Skin of body (tissue), 2 donors: ENCODE data around the gene KLHL22. TPM values are rescaled to one million over a fixed set of nuclear protein-coding genes. Genes with fewer than 3 reads are reported as not detected.
"Not testable (repeated sequence)": the region's sequence is repeated elsewhere in the genome, so short reads cannot be mapped to it uniquely, and the experiment has no call there.

Experiments used
- DNase-seq: peaks from one replicate; lab custom pipeline; 2025; lab: John Stamatoyannopoulos, UW
- total RNA-seq: library from RNA; depleted of rRNA; stranded (reverse); fragments of >200 nt; gene quantifications from one replicate; pipeline ENCODE4 v1.2.3, GENCODE V29; 2014

Gene KLHL22, protein sequence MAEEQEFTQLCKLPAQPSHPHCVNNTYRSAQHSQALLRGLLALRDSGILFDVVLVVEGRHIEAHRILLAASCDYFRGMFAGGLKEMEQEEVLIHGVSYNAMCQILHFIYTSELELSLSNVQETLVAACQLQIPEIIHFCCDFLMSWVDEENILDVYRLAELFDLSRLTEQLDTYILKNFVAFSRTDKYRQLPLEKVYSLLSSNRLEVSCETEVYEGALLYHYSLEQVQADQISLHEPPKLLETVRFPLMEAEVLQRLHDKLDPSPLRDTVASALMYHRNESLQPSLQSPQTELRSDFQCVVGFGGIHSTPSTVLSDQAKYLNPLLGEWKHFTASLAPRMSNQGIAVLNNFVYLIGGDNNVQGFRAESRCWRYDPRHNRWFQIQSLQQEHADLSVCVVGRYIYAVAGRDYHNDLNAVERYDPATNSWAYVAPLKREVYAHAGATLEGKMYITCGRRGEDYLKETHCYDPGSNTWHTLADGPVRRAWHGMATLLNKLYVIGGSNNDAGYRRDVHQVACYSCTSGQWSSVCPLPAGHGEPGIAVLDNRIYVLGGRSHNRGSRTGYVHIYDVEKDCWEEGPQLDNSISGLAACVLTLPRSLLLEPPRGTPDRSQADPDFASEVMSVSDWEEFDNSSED
- total RNA-seq: 31.0 TPM

DNA sequence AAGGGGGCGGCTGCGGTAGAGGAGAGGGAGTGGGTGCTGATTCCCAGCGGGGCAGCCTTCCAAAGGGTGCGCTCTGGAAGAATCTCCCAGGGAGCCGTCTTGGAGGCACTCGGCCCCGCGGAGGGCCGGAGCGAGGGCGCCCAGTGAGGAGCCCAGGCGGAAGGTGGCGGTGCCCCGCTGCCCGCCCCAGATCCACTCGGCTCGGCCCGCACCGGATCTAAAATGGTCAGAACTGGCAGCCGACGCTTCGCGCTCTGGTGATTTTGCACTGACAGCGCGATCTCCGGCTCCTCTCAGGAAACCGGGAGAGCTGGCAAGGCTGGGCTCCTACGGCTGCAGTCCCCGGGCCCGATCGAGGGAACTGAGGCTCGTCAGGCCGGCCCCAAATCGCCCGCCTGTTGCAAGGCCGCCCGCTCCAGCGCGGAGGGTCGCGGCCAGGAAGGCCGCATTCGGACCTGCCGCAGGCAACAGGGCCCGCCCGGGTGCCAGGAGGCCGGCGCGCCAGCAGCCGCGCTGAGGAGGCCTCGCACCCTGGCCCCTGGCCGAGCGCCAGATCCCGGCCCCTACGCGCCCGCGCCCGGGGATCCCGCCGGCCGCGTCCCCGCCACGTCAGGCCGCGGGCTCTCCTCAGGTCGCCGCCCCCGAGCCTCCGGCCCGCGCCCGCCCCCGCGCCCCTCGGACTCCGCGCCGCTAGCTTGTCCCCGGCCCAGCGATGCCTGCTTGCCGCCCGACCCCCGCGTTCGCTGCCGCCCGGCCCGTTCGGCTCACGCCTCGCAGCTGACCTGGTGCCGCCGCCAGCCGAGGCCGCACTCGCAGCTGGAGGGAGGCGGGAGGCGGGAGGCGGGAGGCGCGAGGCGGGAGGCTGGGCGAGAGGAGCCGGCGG is at the start of gene KLHL22:
KLHL22 (minus strand) TSS at position 818 of the 883 bp plus-strand sequence. CDS start 6,584 bp downstream, outside the sequence.
- DNase-seq: no peak

DNA sequence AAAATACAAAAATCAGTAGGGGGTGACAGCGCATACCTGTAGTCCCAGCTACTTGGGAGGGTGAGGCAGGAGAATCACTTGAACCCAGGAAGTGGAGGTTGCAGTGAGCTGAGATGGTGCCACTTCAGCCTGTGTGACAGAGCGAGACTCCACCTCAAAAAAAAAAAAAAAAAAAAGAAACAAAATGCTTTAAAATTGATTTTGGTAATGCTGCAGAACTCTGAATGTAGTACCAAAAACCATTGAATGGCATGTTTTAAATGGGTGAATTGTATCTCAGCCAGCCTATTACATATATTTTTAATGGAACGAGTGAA is 49.7 kb upstream of the KLHL22 start:
- DNase-seq: not testable (repeated sequence)

GRCh38 chr22:20542736-20543135 is 47.1 kb upstream of the KLHL22 start:
- DNase-seq: no peak

GRCh38 chr22:20542055-20542454 is 46.5 kb upstream of the KLHL22 start:
- no peak for DNase-seq

GRCh38 chr22:20538875-20539274 is 43.3 kb upstream of the KLHL22 start:
- DNase-seq: not testable (repeated sequence)

DNA sequence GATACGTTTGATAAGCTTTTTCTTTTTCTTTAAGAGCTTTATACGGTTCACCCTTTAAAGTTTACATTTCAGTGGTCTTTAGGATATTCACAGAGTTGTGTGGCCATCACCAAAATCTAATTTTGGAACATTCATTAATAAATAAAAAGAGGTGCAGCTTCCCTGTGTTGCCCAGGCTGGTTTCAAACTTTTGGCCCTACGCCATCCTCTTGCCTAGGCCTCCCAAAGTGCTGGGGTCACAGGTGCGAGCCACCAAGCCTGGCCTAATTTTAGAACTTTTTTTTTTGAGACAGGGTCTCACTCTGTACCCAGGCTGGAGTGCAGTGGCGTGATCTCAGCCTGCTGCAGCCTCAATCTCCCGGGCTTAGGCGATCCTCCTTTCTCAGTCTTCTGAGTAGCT is 42.4 kb upstream of the KLHL22 start:
- DNase-seq: no peak

DNA sequence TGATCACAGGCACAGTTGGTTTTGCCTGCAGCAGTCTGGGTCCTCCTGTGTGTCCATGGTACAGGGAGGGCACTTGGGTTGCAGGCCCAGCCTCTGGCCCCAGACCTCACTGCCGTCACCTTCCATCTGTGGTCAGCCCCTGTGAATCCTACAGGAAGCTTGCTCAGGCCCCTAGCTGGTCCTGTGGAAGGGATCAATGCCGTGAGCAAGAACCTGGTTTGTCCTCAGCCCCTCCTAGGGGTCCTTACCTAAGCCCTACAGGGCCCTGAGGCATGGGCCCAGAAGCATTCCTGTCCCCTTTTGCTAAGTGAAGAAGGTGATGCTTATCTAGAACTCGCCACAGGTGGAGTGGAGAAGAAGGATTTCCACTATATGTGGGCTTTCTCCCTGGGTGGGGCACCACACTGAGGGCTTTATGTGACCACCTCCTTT is 41.7 kb upstream of the KLHL22 start:
- DNase-seq: no peak

DNA sequence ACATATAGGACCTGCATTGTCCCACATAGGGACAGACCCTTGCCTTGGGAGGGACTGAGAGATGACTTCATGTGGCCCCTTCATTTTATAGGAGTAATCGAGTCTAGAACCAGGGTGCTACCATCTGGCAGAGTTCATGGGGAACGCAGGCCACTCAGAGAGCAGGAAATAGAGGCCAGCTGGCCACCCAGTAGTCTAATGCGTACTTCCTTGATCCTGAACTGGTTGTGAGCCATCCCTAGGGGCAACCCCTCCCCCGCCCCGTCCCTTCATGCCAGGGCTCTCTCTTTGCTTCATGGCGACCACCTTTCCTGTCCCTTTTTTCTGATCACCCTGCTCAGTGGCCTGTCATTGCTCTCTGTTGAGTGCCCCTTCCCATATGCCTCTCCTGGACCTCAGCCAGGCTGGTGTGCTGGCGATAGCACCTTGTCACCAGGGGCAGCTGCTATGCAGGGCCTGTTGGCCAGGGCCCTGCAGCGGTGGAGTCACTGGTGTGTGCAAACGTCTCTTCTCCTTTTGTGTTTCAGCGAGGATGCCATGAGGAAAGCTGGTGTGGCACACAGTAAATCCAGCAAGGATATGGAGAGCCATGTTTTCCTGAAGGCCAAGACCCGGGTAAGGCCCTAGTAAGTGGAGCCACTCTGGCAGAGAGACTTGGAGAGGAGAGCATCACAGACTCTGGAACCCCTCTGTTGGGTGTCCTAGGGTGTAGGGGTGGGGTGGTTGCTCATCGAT is 41.2 kb upstream of the KLHL22 start:
- DNase-seq: no peak

DNA sequence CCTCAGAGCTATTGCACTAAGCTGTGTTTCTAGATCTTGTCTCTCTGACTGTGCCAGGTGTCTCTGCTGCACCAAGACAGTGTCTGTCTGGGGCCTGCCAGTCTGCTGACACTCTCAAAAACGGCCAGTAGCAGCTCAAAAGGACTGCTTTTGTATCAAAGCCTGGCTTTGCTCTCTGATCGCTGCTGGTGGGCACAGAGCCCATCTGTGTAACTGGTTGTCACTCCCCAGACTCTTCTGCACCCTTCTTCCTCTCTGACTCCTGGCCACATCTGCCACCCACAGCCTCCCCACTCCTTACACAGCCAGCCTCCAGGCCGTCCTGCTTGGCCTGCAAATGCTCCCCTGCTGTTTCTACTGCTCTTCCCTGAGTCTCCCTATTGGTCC is 38.3 kb upstream of the KLHL22 start:
- DNase-seq: no peak

DNA sequence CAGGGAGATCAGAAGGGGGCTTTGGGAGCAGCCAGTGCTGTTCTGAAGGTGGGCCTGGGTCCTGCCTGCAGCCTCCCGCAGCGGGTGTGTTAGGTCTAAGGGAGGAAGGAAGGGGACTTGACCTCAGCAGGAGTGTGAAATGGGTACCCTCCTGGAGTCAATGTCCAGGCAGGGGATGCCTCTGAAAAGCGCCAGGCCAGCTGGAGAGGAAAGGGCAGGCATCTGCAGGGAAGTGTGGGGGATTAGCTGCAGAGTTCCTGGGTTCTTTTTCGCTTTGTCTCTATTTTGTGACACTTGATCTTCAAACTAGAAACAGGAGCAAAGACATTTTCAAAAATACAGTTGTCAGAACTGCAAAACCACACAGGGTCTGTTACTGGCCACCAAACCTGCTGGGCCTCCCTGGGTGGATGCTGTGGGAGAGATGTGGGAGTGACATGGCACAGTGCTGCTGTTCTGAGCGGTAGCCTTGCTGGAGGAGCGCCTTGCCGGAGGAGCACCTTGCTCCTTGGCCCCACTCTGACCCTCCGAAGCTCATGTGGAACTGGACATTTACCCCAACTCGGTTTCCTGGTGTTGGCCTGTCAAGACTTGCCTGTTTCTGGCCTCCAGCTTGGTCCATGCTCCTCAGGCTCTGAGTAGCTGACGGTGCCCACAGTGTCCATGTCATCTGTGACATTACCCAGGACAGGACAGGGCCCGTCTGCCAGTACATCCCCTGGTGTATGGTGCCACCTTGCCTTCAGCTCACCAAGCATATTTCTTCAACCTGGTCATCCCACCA is 37.7 kb upstream of the KLHL22 start:
- DNase-seq: no peak

DNA sequence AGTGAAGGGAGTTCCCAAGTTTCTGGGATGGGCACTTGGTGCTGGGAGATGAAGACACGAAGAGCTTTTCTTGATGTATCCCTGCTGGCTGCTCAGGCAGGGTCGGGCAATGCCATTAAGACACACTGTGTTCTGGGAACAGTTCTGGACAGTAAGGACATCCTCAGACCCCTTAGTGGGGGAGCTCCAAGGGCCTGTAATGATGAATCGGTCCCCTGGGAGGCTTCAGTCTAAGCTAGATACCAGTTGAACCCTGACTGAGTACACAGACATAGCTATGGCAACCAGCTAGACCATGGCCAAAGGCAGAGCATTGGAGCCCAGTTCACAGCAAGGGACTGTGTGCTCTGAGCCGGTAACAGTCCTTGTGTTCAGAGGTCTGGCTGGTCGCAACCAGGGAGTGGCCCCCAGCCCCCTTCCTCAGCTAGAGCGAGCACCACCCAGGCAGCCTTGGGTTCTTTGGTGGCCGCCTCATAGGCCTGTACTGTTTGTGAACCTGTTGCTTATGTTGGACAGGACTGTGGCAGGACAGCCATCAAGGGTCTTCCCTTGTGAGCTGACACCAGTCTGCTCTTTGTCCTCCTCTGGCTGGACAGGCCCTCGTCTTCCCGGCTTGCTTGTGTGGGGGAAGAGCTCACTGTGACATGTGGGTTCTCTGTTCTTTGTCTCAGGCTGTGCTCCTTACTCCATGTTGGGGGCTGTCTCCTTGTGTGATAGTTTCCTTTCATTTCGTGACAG is 36.8 kb upstream of the KLHL22 start:
- no peak for DNase-seq

DNA sequence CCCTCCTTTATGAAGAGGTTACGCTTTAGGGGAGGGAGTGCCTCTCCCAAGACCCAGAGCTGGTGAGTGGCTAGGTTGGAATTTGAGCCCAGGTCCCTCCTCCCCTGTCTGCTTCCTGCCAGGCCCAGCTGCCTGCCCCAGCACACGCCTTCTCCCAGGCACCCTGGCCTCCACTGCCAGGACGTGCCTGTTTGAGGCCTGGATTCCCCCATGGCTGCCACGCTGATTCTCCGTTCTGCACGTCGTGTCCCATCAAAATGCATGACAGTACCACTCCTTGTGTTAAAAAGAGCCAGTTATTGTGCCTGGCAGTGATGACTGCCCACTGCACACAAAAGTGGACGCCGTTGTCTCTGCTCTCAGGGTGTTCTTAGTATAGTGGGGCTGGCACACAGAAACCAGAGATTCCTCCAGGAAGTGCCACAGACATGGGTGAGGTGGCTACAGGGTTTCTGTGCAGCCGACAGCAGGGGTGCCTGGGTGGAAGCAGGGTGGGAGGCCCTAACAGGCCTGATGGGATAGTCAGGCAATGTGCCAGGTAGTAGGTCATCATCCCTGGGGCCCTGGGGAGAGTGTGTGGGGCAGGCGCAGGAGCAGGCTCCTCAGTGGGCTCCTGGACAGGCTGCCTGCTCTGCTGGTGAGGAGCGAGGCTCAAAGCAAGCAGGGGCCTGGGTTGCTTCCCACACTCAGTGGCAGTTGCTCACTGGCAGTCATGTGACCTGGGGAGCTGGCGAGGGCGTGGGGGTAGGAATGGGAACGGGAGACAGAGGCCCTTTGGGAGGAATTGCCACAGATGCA is 36.0 kb upstream of the KLHL22 start:
- DNase-seq: no peak

- no peak for DNase-seq
Measured at GRCh38 chr22:20531154-20531403, 35.5 kb upstream of the KLHL22 start.

GRCh38 chr22:20530368-20531153 is 35.0 kb upstream of the KLHL22 start:
- no peak for DNase-seq

DNA sequence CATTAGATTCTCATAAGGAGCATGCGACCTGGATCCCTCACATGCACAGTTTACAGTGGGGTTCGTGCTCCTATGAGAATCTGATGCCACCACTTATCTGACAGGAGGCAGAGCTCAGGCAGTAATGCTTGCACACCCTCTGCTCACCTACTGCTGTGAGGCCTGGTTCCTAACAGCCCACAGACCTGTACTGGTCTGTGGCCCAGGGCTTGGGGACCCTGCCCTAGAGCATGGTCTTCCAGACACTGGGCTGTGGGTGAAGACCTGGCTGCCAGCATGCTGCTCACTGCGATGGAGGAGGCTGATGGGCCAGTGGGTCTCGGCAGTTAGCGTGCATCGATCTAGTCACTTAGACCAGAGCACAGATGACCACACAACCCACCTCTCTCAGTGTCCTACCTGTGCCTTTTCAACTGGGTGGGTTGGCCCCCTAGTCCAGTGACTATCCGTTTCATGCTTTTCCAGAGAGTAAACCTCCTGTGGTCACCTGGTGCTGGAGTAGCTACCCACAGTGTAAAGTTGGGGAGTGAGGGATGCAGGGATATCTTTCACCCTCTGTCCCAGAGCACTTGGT is 32.9 kb upstream of the KLHL22 start:
- DNase-seq: no peak

DNA sequence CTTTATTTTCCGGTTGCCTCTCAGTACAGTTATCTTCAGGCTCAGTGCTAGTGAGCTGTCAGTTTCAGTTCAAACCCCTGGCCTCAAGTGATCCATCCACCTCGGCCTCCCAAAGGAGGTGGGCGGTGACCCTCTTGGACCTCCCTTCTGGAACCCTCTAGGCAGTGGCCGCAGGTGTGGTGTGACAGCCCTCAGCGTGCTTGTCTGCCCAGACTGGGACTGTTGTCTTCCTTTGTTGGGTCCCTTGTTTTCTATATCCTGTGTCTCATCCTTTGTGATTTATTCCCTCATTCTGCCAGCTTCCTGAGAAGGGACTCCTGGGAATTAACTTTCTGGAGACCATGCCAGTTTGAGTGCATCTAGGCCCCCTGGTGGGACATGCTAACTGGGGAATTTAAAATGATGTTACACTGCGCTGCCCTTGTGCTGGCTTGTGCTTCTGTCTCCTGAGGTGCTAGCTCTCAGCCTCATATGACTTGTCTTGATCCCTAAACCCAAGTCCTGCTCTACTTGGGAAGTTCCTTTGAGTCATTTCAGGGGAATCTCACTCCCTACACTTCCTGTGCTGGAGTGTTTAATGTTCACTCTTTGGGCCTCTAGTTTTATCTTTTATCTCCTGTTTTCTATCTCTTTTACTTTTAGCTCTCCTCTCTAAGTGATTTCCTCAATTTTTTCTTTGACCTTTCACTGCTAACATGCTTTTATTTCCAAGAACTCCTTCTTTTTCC is 31.2 kb upstream of the KLHL22 start:
- DNase-seq: no peak

GRCh38 chr22:20526305-20526627 is 30.7 kb upstream of the KLHL22 start:
- no peak for DNase-seq

- no peak for DNase-seq
Measured at GRCh38 chr22:20525048-20525447, 29.5 kb upstream of the KLHL22 start.
